Non-pigmented ciliary epithelial cell (primary cell): ENCODE results near the gene TMPRSS15.

Source experiments
- DNase-seq: peaks from one replicate; pipeline ENCODE4 v3.0.0-alpha.2; 2010; ENCODE audit warnings: low read depth

Gene TMPRSS15

GRCh38 chr21:18244671-18245463 is 158.7 kb downstream of the TMPRSS15 start, which contains the start of gene CHODL:
TSS of gene CHODL (plus strand) at chr21:18244833. CDS start at chr21:18245224, 391 bp downstream.
- DNase-seq = no peak

- DNase-seq = no peak
Observed at GRCh38 chr21:18235545-18235944, 168.0 kb downstream of the TMPRSS15 start.

DNA sequence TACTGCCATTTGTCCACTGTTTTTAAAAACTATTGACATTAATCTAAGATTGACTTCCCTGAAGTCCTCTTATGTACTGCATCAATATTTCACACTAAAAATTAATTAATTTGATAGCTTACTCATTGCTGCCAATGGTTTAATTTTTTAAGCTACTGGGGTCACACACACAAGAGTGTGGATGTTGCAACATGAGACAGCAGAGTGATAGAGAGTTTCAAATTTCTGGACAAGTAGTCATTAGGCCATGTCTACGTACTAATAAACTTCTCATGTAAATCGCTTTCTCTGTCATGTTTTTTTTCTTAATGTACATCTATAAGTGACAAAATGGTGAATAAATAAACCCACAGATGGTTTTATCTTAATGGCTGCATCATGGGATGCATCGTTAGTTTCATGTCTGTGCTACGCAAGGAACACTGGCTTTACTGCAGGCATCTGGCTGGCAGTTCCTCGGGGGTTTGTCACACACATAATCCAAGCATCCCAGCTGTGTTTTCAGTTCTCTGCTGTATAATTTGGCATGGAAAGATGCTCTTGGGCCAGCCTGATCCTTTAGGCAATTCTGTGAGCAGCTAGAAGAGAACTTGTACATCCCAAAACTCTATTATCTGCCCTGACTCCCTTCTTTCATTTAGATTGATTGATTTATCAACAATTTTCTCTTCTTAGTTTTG is 175.4 kb downstream of the TMPRSS15 start:
- no peak for DNase-seq

- DNase-seq = no peak
Observed at GRCh38 chr21:18222346-18222745, 181.2 kb downstream of the TMPRSS15 start.

DNA sequence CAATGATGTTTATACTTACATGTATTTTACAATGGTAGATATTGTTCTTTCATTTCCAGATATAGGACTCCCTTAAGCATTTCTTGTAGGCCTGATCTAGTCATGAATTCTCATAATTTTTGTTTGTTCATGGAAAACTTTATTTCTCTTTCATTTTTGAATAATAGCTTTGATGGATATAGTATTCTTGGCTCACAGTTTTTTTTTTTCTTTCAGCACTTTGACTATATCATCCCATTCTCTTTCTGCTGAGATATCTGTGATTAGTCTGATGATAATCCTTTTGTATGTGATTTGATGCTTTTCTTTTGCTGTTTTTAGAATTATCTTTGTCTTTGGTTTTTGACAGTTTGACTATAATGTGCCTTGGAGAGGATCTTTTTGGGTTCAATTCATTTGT is 183.1 kb downstream of the TMPRSS15 start:
- no peak for DNase-seq
